ENCODE results near the gene DAB2IP. TPM values are rescaled to one million over a fixed set of nuclear protein-coding genes. Genes with fewer than 3 reads are reported as not detected.
A peak's percentile ranks its signal among the peaks of the same experiment; 100 is the strongest.

The DAB2IP gene
- total RNA-seq, 2 donors from 2014 or later, result 70.7 to 71.0 TPM

GRCh38 chr9:121640076-121640475, 11.4 kb upstream of the DAB2IP start:
- Histone ChIP-seq H3K27me3 (ENCODE audit: control insufficient read depth, insufficient read depth, low read length, poor library complexity, severe bottlenecking) (no peaks in the 10 kb centered on the region), H3K36me3 (ENCODE audit: control insufficient read depth, insufficient read depth, low read length) (no peaks in the 10 kb centered on the region)
- H3K27me3 Mint-ChIP-seq (ENCODE audit: insufficient read depth), result no peaks in the 10 kb centered on the region

GRCh38 chr9:121640491-121641223, 10.8 kb upstream of the DAB2IP start:
- H3K27me3 ChIP-seq (ENCODE audit: control insufficient read depth, insufficient read depth, low read length, poor library complexity, severe bottlenecking), result no peaks in the 10 kb centered on the region
- no peak overlapping the region for H3K4me3 Mint-ChIP-seq
- DNase-seq, result no peak
- H3K9me3 ChIP-seq (ENCODE audit: control insufficient read depth, low read length), result no peaks in the 10 kb centered on the region
- H3K27ac Mint-ChIP-seq, result no peak overlapping the region
- no peak overlapping the region for H3K9ac ChIP-seq (ENCODE audit: extremely low read depth, low read length, poor library complexity, severe bottlenecking)
- no peaks in the 10 kb centered on the region for H3K27me3 Mint-ChIP-seq (ENCODE audit: insufficient read depth)
- no peaks in the 10 kb centered on the region for H3K36me3 Mint-ChIP-seq (ENCODE audit: low read depth)
- H3K36me3 ChIP-seq (ENCODE audit: control insufficient read depth, insufficient read depth, low read length), result no peaks in the 10 kb centered on the region
- H3K27ac ChIP-seq (ENCODE audit: low read depth, low read length), result no peak overlapping the region
- WGBS, 2 experiments (ENCODE audit: insufficient coverage in 1 of 2, insufficient read length in 1 of 2), result 58 to 90% methylated on average over 2 of the region's 2 CpGs
- peaks cover 4% of the 10 kb centered on the region for H3K4me1 Mint-ChIP-seq
- no peak for TF ChIP-seq CTCF (conservative IDR thresholded peaks at IDR 0.05)
- H3K9me3 Mint-ChIP-seq, result no peaks in the 10 kb centered on the region
- no peak overlapping the region for H3K4me3 ChIP-seq (ENCODE audit: low read length)
- H3K4me1 ChIP-seq (ENCODE audit: control insufficient read depth, insufficient read depth, low read length), result peaks cover 3% of the 10 kb centered on the region

More at GRCh38 chr9:121640076-121640475, 11.4 kb upstream of the DAB2IP start:
- H3K4me3 ChIP-seq (ENCODE audit: low read length), result no peak overlapping the region
- H3K4me1 Mint-ChIP-seq, result peaks cover 5% of the 10 kb centered on the region
- H3K9me3 Mint-ChIP-seq, result no peaks in the 10 kb centered on the region
- H3K9me3 ChIP-seq (ENCODE audit: control insufficient read depth, low read length), result no peaks in the 10 kb centered on the region
- peak; percentile 88 for DNase-seq
- WGBS, 2 experiments (ENCODE audit: insufficient coverage in 1 of 2, insufficient read length in 1 of 2), result 73 to 83% methylated on average over 6 to 9 of the region's 9 CpGs
- peak; percentile 76 for TF ChIP-seq CTCF (conservative IDR thresholded peaks at IDR 0.05)
- H3K27ac Mint-ChIP-seq, result peak overlapping the region; percentile 26
- H3K27ac ChIP-seq (ENCODE audit: low read depth, low read length), result no peak overlapping the region
- no peak overlapping the region for H3K9ac ChIP-seq (ENCODE audit: extremely low read depth, low read length, poor library complexity, severe bottlenecking)
- no peak overlapping the region for H3K4me3 Mint-ChIP-seq
- H3K4me1 ChIP-seq (ENCODE audit: control insufficient read depth, insufficient read depth, low read length), result peaks cover 3% of the 10 kb centered on the region
- H3K36me3 Mint-ChIP-seq (ENCODE audit: low read depth), result no peaks in the 10 kb centered on the region

GRCh38 chr9:121641224-121641611, 10.2 kb upstream of the DAB2IP start:
- peaks cover 4% of the 10 kb centered on the region for H3K4me1 Mint-ChIP-seq

More at GRCh38 chr9:121641224-121641611, 10.2 kb upstream of the DAB2IP start:
- H3K9me3 ChIP-seq (ENCODE audit: control insufficient read depth, low read length), result no peaks in the 10 kb centered on the region
- no peak for TF ChIP-seq CTCF (conservative IDR thresholded peaks at IDR 0.05)
- H3K27me3 ChIP-seq (ENCODE audit: control insufficient read depth, insufficient read depth, low read length, poor library complexity, severe bottlenecking), result no peaks in the 10 kb centered on the region
- no peak overlapping the region for H3K4me3 ChIP-seq (ENCODE audit: low read length)
- Mint-ChIP-seq H3K4me3 (no peak overlapping the region), H3K27ac (no peak overlapping the region), H3K27me3 (ENCODE audit: insufficient read depth) (no peaks in the 10 kb centered on the region), H3K9me3 (no peaks in the 10 kb centered on the region), H3K36me3 (ENCODE audit: low read depth) (no peaks in the 10 kb centered on the region)
- H3K27ac ChIP-seq (ENCODE audit: low read depth, low read length), result no peak overlapping the region
- H3K9ac ChIP-seq (ENCODE audit: extremely low read depth, low read length, poor library complexity, severe bottlenecking), result no peak overlapping the region
- peaks cover 3% of the 10 kb centered on the region for H3K4me1 ChIP-seq (ENCODE audit: control insufficient read depth, insufficient read depth, low read length)
- H3K36me3 ChIP-seq (ENCODE audit: control insufficient read depth, insufficient read depth, low read length), result no peaks in the 10 kb centered on the region
- DNase-seq, result no peak
- 96% methylated on average over 2 of the region's 2 CpGs; no CpG with 5 or more reads in 1 of the 2 experiments for whole genome bisulfite sequencing, 2 experiments (ENCODE audit: insufficient coverage in 1 of 2, insufficient read length in 1 of 2)
